Fibroblast of upper back skin (primary cell): ENCODE measurements around the gene LMTK3.
A peak's percentile ranks its signal among the peaks of the same experiment; 100 is the strongest.
"Not testable (repeated sequence)": the region's sequence is repeated elsewhere in the genome, so short reads cannot be mapped to it uniquely, and the experiment has no call there.

Source experiments
- DNase-seq: peaks from one replicate; pipeline ENCODE4 v3.0.0-alpha.2; 2013

Gene LMTK3

DNA sequence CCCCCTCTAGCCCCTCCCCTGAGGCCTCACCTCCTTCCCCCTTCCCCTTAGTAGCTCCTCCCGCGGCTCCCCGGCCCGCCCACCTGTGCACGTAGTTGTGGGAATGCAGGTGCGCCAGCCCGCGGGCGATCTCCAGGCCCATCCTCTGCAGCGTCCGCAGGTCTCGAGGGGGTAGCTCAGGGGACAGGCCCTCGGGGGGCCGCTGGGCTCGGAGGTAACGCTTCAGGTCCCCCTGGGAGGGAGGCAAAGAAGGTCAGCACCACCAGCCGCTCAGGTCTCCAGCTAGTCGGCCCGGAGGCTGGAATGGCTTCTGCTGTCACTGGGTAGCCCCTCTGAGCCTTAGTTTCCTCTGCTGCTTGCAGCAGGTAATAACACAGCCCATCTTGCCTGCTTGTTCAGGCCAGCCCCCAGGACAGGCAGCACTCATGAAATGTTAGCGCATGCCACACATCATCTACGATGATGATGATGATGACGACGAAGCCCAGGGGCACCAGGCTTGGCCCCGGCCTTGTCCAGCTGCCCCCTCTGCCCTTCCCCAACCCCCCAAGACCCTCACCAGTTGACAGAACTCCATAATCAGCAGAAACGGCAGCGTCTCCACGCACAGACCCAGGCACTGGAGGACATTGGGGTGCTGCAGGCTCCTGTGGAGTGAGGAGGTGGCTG, 9.2 kb downstream of the LMTK3 start:
- no peak for DNase-seq

DNA sequence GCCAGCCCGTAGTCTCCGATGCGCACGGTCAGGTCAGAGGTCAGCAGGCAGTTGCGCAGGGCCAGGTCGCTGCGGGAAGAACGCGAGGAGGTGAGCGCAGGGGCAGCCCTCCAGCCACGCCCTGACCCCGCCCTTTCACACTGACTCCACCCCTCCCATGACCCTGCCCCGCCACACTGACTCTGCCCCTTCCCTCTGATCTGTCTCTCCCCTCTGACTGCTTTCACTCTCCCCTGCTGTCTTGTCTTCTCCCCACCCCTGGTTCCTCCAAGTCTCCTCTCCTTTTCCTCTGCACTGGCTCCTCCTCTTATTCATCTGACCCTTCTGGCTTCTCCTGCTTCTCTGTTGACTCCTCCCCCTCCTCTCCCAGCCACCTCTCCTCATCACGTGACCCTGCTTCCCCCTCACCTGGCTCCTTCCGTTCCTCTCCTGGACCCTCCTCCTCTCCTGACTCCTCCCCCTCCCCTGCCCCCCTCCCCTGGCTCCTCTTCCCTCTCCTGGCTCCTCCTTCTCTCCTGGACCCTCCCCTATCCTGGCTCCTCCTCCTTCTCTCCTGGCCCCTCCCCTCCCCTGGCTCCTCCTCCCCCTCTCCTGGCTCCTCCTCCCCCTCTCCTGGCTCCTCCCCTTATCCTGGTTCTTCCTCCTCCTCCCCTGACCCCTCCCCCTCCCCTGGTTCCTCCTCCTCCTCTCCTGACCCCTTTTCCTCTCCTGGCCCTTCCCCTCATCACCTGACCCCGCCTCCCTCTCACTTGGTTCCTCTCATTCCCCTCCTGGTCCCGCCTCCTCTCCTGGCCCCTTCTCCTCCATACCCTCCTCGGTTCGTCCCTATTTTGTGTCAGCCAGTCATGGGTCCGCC, 9.9 kb downstream of the LMTK3 start:
- DNase-seq = no peak

DNA sequence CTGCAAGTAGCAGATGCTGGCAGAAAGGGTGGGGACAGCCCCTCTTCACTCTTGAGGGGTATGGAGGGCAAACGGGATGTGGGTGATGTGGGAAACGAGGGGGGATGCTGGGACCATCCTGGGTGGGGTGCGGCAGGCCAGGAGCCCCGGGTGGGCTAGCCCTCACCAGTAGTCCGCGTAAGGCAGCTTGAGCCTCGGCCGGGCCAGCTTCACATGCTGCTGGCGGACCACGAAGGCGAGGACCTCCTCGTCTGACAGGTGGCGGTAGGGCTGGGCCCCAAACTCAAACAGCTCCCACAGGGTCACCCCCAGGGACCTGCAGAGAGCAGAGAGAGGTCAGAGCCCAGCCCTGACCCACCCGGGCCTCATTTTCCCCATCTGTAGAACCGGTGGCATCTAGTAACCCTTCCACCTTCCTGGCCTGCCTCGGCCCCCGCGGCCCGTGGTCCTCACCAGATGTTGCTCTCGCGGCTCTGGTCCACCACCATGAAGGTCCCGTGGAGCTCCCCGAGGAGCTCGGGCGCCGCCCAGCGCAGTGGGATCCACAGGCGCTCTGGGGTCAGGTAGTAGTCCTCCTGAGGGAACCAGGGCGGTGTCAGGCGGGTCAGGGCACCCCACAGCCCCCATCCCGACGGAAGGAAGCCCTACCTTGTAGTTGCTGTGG, 10.7 kb downstream of the LMTK3 start:
- DNase-seq = no peak

DNA sequence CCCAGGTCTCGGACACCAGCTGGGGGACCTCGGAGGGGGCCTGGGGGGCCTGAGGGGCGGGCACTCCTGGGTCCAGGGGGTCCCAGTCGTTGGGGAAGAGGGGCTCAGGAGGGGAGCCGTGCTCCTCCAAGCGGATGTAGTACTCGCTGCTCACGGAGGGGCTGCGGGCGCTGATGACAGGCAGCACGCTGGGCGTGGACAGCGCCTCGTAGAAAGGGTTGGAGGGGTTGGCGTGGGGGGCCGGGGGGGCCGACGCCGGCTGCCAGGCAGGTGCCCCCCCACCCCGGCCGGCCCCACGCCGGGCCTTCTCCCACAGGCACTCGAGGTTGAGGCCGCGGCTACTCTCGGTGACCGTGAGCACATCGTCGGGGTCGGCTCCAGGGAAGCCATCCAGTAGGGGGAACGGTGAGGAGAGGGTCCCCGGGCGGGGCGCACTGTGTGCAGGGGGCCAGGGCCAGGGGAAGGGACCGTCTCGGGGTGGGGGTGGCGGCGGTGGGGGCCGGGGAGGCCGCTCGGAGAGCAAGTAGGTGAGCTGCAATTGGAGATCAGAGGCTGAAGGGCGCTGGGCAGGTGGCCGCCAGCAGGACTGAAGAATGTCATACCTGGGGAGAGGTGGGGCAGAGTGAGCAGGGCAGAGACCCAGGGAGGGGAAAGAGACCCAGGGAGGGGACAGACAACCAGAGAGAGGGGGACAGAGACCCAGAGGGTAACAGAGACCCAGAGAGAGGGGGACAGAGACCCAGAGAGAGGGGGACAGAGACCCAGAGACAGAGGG, 12.1 kb downstream of the LMTK3 start:
- DNase-seq = no peak

DNA sequence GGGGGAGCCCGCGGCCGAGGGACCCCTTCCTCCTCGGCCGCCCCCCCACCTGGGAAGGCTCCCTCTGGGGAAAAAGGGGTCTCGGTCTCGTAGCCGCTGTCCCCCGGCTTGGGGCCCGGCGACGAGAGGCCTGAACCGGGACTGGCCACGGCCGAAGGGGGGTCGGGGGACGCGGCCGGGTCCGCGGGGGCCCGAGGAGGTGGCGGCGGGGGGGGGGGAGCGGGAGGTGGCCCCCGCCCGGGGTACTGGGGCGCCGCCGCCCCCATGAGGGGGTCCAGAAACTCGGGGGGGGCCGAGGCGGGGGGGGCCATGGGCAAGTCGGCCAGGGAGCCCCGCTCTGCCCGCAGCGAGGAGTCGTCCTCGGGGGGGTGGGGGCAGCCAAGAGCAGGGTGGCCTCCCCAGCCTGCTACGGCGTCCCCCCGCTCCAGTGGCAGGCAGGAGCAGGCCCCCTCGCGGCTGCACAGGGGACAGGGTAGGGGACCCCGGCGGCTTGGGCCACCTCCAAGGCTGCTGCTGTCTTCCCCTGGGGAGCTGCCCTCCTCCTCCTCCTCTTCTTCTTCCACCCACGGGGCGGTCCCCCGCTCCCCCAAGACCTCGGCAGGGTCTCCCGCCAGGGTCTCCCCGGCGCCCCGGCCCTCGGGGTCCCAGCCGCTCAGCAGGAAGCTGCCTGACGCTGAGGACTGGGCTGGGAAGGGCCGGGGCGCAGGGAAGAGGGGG, 12.9 kb downstream of the LMTK3 start:
- DNase-seq = no peak

DNA sequence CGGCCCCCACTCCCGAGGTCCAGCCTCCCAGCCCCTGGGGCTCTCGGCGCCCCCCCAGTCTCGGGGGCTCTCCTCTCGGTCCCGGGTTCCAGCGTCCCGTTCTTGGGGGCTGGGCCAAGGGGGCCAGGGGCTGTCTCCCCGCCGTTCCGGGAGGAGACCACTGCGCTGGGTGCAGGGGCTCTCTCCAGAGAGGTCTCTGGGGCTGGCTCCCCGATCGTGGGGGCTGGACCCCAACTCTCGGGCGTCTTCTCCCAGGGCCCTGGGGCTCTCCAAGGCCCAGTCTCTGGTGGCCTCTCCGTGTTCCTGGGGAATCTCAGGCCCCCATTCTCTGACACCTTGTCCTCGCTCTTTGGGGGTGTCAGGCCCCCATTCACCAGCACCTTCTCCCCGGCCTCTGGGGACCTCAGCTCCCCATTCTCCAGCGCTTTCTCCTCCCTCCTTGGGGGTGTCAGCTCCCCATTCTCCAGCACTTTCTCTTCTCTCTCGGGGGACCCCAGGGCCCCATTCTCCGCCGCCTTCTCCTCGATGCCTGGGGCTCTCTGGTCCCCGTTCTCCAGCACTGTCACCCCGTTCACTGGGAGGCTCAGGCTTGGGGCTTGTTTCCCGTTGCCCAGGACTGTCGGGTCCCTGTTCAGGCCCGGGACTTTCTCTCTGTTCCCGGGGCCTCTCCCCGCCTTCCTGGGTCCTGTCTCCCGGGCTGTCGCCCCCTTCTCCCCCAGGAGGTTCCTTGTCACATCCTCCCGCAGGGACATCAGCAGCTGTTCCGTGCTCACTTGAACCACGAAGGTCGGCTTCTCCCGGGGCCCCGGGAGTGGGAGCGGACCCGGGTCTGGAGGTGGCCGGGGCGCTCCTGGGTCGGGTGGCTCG, 13.7 kb downstream of the LMTK3 start:
- no peak for DNase-seq

DNA sequence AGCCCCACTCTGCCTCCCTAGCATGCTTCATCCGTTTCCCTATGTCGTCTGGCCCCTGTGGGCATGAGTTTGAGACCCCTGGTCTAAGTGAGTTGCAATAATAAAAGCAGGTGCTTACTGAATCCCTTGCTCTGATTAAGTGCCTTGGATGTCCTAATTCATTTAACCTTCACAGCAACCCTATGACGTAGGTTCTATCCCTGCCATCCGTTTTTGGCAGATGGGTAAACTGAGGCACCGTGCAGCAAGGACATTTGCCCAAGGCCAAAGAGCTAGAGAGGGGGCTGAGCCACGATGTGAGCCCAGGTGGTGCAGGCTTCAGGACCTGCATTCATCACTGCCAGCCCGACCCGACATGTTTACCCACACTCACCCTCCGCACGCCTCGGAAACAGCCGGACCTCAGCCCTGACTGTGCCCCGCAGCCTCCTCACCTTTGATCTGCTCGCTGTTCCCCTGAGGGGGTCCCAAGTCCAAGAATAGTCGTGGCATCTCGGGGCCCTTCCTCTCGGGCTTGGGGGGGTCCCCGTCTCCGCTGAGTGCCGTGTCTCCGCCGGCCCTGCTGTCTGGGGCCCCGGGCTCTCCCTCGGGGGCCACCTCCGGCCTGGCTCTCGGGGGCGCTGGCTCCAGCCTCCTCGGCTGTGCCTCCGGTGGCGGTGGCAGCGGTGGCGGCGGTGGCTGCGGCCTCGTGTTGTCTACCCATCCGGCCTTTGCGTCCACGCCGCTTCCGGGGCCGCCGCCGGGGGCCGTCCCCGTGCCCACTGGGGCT, 14.5 kb downstream of the LMTK3 start:
- no peak for DNase-seq

DNA sequence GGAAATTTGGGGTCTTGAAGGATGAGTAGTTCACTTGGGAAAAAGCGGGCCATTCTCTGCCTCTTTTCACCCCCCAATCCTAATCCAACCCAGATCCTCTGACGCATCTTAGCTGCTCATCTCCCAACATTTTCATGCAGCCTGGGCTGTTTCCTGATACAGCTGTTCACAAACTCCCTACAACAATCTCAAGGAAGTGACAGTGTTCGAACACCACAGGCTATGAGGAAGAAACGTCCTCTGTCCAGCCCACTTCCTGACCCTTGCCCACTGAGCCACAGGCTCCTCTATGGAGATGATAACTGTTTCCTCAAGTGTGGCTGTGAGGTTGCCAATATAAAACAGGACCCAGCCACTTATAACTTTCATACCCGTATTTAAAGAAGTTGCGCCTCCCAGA, 16.2 kb downstream of the LMTK3 start:
- no peak for DNase-seq

DNA sequence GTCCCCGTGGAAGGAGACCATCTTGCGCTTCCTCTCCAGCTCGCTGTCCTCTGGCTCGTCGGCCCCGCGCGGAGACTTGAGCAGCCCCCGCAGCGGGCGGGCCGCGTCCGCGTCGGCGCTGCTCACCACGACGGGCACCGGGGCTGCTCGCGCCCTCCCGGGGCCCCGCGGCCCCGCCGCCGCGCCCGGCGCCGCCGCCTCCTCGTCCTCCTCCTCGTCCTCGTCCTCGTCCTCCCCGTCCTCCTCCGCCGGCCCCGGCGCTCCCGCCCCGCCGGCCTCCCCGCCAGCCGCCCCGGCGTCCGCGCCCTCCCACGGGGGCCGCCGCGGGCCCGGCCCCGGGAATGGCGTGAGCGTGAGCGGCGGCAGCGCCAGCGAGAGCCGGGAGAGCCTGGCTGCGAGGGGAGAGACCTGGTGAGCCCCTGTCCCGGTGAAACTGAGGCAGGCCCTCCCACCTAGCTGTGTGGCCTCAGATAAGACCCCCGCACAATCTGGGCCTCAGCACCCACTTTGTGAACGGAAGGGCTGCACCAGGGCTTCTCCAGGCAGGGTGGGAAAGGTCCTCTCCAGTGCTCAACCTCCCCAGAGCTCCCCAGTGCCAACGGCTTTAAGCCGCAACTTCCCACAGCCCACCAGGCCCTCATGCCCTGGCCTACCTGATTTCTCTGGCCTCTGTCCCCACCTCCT, 17.8 kb downstream of the LMTK3 start:
- no peak for DNase-seq

DNA sequence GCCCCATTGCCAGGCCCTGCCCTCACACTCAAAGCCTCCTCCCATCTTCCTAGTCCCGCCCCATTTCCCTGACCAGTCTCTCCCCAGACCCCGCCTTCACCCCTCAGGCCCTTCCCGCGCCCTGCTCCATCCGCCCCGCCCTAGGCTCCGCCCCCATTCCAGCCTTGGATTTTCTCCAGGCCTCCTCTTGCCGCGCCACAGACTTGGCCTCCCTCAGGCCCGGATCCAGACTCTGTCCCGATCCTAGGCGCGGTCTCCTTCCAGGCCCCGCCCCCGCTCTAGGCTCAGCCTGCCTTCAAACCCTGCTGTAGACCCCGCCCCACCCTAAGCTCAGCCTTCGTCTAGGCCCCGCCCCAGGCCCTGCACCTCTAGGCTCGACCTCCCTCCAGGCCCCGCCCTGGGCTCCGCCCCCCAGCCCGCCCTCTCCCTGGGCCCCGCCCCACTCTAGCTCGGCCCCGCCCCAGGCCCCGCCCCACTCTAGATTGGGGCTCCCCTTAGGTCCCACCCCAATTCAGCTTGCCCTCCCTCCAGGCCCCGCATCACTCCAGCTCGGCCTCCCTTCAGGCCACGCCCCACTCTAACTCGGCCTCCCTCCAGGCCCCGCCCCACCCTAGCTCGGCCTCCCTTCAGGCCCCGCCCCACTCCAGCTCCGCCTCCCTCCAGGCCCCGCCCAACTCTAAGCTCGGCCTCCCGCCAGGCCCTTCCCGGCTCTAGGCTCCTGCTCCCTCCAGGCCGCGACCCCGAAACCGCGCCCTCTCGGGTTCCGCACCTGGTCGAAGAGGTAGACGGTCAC, 18.5 kb downstream of the LMTK3 start:
- peak; percentile 96 for DNase-seq

DNA sequence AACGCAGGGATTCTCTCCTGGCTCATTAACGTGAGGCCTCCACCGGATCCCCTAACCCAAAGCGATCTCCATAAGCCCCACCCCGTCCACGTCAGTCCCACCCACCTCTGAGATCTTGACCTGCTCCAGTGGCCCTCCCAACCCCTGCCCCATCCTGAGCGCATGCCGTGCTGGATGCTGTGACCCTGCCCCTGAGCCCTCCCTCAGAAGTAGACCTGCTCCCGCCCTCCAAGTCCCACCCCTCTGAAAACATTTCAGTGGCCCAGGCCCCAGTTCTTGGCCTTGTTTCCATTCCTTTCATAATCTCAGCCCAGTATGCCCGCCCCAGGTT, 19.9 kb downstream of the LMTK3 start:
- DNase-seq = no peak

DNA sequence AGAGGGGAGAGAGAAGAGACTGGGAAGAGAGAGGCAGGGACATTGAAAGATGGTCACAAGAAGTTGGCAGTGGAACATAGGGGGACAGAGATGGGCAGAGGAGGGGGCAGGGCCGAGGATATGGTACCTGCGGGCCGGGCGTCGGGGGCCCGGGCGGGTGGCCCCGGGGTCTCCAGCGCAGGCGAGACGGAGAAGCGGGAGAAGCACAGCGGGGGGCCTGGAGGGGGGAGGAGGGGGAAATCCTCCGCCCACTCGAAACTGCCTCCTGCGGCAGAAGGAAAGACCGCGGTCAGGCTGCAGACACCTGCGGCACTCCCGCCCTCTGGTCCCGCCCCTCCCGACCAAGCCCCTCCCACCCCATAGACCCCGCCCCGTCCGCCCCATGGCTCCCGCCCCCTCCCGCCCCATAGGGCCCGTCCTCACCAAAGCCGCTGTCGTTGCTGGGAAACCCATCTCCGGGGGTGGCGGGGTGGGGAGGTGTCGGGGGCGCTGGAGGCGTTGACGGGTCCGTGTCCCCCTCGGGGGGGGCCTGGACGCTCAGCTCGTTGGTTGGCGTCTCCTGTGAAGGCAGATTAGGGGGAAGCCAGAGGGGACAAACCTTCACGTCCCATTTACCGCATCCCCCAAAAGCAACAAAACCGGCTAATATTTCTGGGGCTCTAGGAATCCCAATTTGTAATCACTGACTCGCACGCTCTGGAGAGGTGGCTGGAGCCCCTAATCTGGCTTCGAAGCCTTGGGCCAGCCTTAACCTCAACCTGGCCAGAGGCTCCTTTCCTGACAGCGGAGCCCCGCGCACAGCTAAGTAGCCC, 20.4 kb downstream of the LMTK3 start:
- no peak for DNase-seq

DNA sequence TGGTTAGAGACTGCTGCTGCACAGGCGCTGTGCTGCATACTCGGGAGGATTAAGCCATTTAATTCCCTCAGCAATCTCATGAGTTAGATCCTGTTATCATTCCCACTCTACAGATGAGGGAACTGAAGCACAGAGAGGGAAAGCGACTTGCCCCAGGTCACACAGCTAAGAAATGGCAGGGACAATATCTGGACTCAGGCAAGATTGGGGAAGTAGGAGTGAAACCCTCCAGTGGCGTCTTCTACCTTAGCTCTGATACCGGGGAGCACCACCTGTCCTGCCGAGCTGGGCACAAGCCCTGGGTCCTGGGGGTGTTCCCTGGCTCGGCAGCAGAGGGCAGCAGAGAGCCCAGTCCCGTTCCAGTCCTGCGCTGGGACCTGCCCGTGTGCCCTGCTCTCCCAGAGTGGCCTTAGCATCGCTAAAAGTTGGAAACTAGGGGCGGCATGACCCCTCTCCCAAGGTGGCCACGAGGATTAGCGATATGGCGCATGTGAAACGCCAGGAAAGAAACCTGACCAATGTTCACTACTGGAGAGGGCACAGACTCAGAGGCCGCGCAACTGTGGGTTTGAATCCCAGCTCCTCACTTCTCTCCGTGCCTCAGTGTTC, 21.9 kb downstream of the LMTK3 start:
- DNase-seq = peak; percentile 45

DNA sequence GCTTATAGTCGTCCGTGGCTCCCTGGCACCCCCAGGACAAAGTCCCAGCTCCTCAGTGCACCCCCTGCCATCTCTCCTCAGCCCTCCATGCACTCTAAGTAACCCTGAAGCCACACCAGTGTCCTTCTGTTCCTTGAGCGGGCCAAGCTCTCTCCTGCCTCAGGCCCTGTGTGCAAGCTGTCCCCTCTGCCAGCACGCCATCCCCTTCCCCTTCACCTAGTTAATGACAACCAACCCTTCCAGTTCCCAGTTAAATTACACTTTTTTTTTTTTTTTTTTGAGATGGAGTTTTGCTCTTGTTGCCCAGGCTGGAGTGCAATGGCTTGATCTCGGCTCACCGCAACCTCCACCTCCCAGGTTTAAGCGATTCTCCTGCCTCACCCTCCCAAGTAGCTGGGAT, 23.2 kb downstream of the LMTK3 start:
- DNase-seq = not testable (repeated sequence)

DNA sequence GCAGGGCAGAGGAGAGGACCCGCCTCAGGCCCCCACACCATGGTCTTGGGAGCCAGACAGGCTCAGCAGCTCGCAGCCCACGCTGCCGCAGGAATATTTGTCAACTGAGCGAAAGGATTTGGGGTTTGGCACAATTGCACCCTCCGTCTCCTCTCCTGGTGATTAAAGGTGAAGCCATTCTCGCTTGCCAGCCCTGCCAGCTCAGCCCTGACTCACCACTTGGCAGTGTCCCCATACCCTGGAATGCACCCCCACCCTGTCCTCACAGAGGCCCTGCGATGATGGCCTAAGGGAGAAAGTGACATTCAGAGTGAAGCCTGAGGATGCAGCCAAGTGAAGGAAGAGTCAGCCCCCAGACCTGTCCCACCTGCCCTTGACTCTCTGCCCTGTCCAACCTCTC, 23.7 kb downstream of the LMTK3 start:
- DNase-seq = peak; percentile 60

DNA sequence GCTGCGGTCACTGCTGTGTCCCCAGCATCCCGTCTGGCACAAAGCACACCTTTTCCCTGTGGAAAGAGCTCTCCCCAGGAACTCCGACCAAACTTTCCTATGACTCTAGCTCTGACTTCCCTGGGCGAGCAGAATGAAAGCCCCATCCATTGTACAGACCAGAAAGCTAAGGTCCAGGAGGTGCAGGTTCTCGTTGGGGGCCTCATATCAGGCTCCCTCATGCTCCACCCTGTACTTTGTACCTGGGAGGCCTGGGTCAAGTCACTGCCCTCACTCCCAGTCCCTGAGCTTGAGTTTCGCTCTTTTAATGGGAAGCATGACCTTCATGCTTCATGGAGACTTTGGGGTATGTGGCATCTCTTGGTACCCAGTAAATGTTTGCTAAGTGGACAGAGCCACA, 24.1 kb downstream of the LMTK3 start:
- no peak for DNase-seq

DNA sequence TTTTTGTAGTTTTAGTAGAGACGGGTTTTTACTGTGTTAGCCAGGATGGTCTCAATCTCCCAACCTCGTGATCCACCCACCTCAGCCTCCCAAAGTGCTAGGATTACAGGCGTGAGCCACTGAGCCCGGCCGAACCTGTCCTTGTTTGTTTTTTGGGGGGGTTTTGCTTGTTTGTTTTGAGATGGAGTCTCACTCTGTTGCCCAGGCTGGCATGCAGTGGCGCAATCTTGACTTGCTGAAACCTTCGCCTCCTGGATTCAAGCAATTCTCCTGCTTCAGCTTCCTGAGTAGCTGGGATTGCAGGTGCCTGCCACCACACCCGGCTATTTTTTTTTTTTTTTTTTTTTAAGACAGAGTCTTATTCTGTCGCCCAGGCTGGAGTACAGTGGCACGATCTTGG, 24.9 kb downstream of the LMTK3 start:
- not testable (repeated sequence) for DNase-seq
